Colonic mucosa (tissue), 4 donors: Measurements from ENCODE around the gene VAX1. TPM values are rescaled to one million over a fixed set of nuclear protein-coding genes. Genes with fewer than 3 reads are reported as not detected.

Experiments used
- DNase-seq: peaks from one replicate; pipeline ENCODE4 v3.0.0-alpha.2; 2020
- H3K27ac ChIP-seq: fragments of 200-600 bp; one replicate; pipeline ENCODE4 v1.8.0; 2021
- H3K27me3 ChIP-seq: fragments of 200-600 bp; one replicate; pipeline ENCODE4 v1.8.0; 2021
- H3K36me3 ChIP-seq: fragments of 200-600 bp; one replicate; pipeline ENCODE4 v1.8.0; 2021
- H3K4me1 ChIP-seq: fragments of 200-600 bp; one replicate; pipeline ENCODE4 v1.8.0; 2021; ENCODE audit warnings: mild to moderate bottlenecking
- H3K4me3 ChIP-seq: fragments of 200-600 bp; one replicate; pipeline ENCODE4 v1.8.0; 2021
- H3K9ac ChIP-seq, 2 donors: one replicate each; pipeline ENCODE4 v1.7.0; 2013; ENCODE audit warnings: control low read depth in 2 of 2, low read depth in 2 of 2, low read length in 2 of 2
- H3K9me3 ChIP-seq: fragments of 200-600 bp; one replicate; pipeline ENCODE4 v1.8.0; 2021
- CTCF ChIP-seq: fragments of 200-600 bp; IDR thresholded peaks from one replicate; pipeline ENCODE4 v1.8.0; 2022; ENCODE audit warnings: antibody characterized with exemption, mild to moderate bottlenecking
- intact Hi-C: fragments of 100-400 bp; cut with DNase I; formaldehyde crosslinking; loops from one replicate; pipeline ENCODE4 v1.14.1; 2022
- total RNA-seq, 2 donors: library from RNA; stranded (reverse); fragmentation: NEBNext Ultra II Directional in 1 of 2; extraction: Animal tissue kit (Norgen Biotek cat#: 25700) in 1 of 2; gene quantifications; one replicate each; pipeline ENCODE4 v1.2.1, GENCODE V29; 2021
- donor health status: healthy.
- donor health status: DM: no; HTN: no; CAD: no.
- donor health status: DM: no; HTN: no; CAD: no.

The VAX1 gene
- total RNA-seq, 2 donors from 2014 or later = not detected

DNA sequence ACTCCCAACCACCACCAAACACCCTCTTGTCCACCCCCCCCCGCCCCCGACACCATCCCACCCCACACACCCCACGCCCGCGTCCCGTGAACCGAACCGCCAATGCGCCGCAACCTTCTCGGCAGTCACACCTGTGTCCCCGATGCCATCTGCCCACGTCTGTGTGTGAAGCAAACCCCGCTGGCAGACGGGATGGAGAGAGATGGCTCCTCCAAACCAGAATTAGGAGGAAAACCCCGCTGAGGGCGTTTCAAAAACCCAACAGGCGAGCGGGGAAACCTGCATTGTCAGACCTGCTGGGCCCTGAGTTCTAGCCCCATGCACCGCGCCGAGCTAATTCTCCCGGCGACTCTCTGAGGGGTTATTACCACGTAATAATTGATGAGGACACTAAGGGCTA, 30.7 kb upstream of the VAX1 start:
- no peak for DNase-seq
- Histone ChIP-seq H3K4me3 (no peak overlapping the region), H3K9ac (no peak overlapping the region), H3K9me3 (no peaks in the 10 kb centered on the region), H3K27ac (no peak overlapping the region), H3K36me3 (no peaks in the 10 kb centered on the region), H3K4me1 (peaks cover 4% of the 10 kb centered on the region), H3K27me3 (peaks cover 67% of the 10 kb centered on the region)
- no peak for TF ChIP-seq CTCF
- intact Hi-C loops = no loop called here

- Histone ChIP-seq H3K27ac (no peak overlapping the region), H3K4me1 (peaks cover 4% of the 10 kb centered on the region), H3K4me3 (peak overlapping the region; percentile 16), H3K36me3 (no peaks in the 10 kb centered on the region), H3K27me3 (peaks cover 74% of the 10 kb centered on the region), H3K9me3 (no peaks in the 10 kb centered on the region), H3K9ac (peak overlapping the region in 1 of 2 donors; percentile 24)
- intact Hi-C loops = no loop called here
- peak; percentile 59 for DNase-seq
- TF ChIP-seq CTCF = peak; percentile 93
Observed at GRCh38 chr10:117167789-117168674, 30.0 kb upstream of the VAX1 start.

GRCh38 chr10:117167346-117167788, 29.3 kb upstream of the VAX1 start:
- no peak for DNase-seq
- H3K4me3 ChIP-seq = no peak overlapping the region
- TF ChIP-seq CTCF = no peak
- peak overlapping the region in 1 of 2 donors; percentile 24 for H3K9ac ChIP-seq
- no peak overlapping the region for H3K27ac ChIP-seq
- H3K4me1 ChIP-seq = peaks cover 4% of the 10 kb centered on the region
- no peaks in the 10 kb centered on the region for H3K9me3 ChIP-seq
- no peaks in the 10 kb centered on the region for H3K36me3 ChIP-seq
- intact Hi-C loops = no loop called here
- peaks cover 81% of the 10 kb centered on the region for H3K27me3 ChIP-seq

DNA sequence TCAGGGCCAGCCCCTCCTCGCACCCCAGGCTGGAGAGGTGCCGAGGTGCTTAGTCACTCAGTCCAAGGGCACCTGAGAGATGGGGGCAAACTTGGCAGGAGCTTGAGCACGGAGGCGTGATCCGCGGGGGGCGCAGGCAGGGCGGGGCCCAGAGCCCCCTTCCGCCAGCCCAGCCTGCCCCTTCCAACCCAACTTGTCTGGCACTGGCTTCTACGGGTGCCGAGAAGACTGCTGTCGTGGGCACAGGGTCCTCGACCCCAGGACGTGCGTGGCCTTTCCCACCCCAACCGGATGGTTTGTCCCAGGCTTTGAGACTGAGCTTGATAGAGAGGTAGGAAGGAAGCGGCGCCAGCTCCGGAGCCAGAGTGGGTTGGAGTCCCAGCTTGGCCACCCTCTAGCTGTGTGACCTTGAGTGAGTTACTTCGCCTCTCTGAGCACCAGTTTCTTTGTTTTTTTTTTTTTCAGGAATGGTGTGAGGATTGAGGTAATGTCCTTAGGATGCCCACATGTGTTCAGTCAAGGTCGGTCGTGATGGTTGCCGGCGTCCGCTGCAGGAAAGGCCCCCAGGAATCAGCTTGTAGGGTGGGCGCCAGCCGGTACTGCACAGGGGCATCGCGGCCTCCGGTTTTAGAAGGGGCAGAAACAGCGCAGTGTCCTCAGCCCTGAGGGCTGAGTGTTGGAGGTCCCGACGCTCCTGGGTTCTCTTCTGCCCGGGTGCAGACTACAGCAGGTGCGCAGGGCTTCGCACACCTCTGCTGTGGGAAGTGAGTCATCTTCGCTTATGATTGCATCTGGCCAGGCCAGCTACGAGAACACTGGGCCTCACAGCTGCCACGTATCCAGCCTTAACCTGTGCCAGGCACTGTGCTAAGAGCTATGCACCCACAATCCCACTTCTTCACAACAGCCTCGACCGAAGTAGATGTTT, 28.6 kb upstream of the VAX1 start:
- no peak for DNase-seq
- Histone ChIP-seq H3K27ac (no peak overlapping the region), H3K4me1 (peaks cover 4% of the 10 kb centered on the region), H3K9me3 (no peaks in the 10 kb centered on the region), H3K36me3 (no peaks in the 10 kb centered on the region), H3K27me3 (peaks cover 88% of the 10 kb centered on the region), H3K9ac (no peak overlapping the region), H3K4me3 (no peak overlapping the region)
- TF ChIP-seq CTCF = no peak
- intact Hi-C loops = no loop called here
